ENCODE measurements around the gene ACP6. TPM values are rescaled to one million over a fixed set of nuclear protein-coding genes. Genes with fewer than 3 reads are reported as not detected.
A peak's percentile ranks its signal among the peaks of the same experiment; 100 is the strongest.

The ACP6 gene
- polyA plus RNA-seq, 3 donors, result 2.0 to 4.1 (median 2.1) TPM

- Mint-ChIP-seq H3K4me1 (peaks cover 11% of the 10 kb centered on the region), H3K4me3 (no peak overlapping the region), H3K27ac (peak overlapping the region in 2 of 7 donors; percentile 57 to 70), H3K27me3 (ENCODE audit: low read depth in 3 of 3) (peaks cover 2 to 8% (median 3%) of the 10 kb centered on the region in 3 donors), H3K9me3 (peaks cover 0 to 2% (median 0%) of the 10 kb centered on the region in 7 donors), H3K36me3 (no peaks in the 10 kb centered on the region)
- H3K4me3 ChIP-seq (replicated peaks in 1 of 3; ENCODE audit: low read depth in 2 of 3, low read length in 3 of 3), result no peak overlapping the region
- 95% methylated on average over 6 of the region's 7 CpGs for WGBS (ENCODE audit: insufficient coverage)
- no peaks in the 10 kb centered on the region for H3K36me3 ChIP-seq (replicated peaks in 1 of 2; ENCODE audit: control insufficient read depth in 1 of 2, insufficient read depth in 2 of 2, low read length in 2 of 2)
- intact Hi-C loops (cut with micrococcal nuclease), result no loop called here
- peaks cover 0 to 3% of the 10 kb centered on the region in 2 donors for H3K27me3 ChIP-seq (ENCODE audit: control insufficient read depth in 2 of 2, insufficient read depth in 2 of 2, low read length in 2 of 2)
- DNase-seq, result no peak
- no peak for TF ChIP-seq CTCF (IDR thresholded peaks at IDR 0.05)
- H3K9me3 ChIP-seq (replicated peaks in 1 of 2; ENCODE audit: control insufficient read depth in 1 of 2, insufficient read depth in 1 of 2, low read length in 2 of 2), result no peaks in the 10 kb centered on the region
- no peak overlapping the region for H2AFZ ChIP-seq (ENCODE audit: insufficient read depth, low read depth, low read length, poor library complexity, severe bottlenecking)
- no peaks in the 10 kb centered on the region for H4K20me1 ChIP-seq (ENCODE audit: insufficient read depth, low read length)
- H3K27ac ChIP-seq (ENCODE audit: low read depth in 1 of 2, low read length in 2 of 2), result no peak overlapping the region
- H3K79me2 ChIP-seq (ENCODE audit: insufficient read depth, low read length), result no peaks in the 10 kb centered on the region
- no peak overlapping the region for H3K9ac ChIP-seq (ENCODE audit: insufficient read depth, low read length, poor library complexity, severe bottlenecking)
- peaks cover 4 to 13% of the 10 kb centered on the region in 2 donors for H3K4me1 ChIP-seq (ENCODE audit: control insufficient read depth in 1 of 2, insufficient read depth in 2 of 2, low read length in 2 of 2)
- no peak overlapping the region for H3K4me2 ChIP-seq (replicated peaks; ENCODE audit: extremely low read depth, low read length, poor library complexity, severe bottlenecking)
These were observed 48.8 kb upstream of the ACP6 start for GRCh38 chr1:147719029-147719698.

GRCh38 chr1:147717706-147718097, 47.4 kb upstream of the ACP6 start:
- H2AFZ ChIP-seq (ENCODE audit: insufficient read depth, low read depth, low read length, poor library complexity, severe bottlenecking), result peak overlapping the region; percentile 47
- H3K4me2 ChIP-seq (replicated peaks; ENCODE audit: extremely low read depth, low read length, poor library complexity, severe bottlenecking), result peak overlapping the region; percentile 1
- Mint-ChIP-seq H3K27me3 (ENCODE audit: low read depth in 3 of 3) (peaks cover 0 to 11% (median 3%) of the 10 kb centered on the region in 3 donors), H3K9me3 (peaks cover 0 to 2% (median 0%) of the 10 kb centered on the region in 7 donors), H3K36me3 (no peaks in the 10 kb centered on the region), H3K4me1 (peaks cover 11% of the 10 kb centered on the region), H3K27ac (peak overlapping the region in 1 of 7 donors; percentile 61), H3K4me3 (peak overlapping the region in 1 of 2 donors; percentile 80)
- H3K9ac ChIP-seq (ENCODE audit: insufficient read depth, low read length, poor library complexity, severe bottlenecking), result no peak overlapping the region
- no peaks in the 10 kb centered on the region for H3K9me3 ChIP-seq (replicated peaks in 1 of 2; ENCODE audit: control insufficient read depth in 1 of 2, insufficient read depth in 1 of 2, low read length in 2 of 2)
- no peaks in the 10 kb centered on the region for H3K79me2 ChIP-seq (ENCODE audit: insufficient read depth, low read length)
- H4K20me1 ChIP-seq (ENCODE audit: insufficient read depth, low read length), result no peaks in the 10 kb centered on the region
- H3K4me3 ChIP-seq (replicated peaks in 1 of 3; ENCODE audit: low read depth in 2 of 3, low read length in 3 of 3), result no peak overlapping the region
- H3K4me1 ChIP-seq (ENCODE audit: control insufficient read depth in 1 of 2, insufficient read depth in 2 of 2, low read length in 2 of 2), result peaks cover 4 to 13% of the 10 kb centered on the region in 2 donors
- H3K27me3 ChIP-seq (ENCODE audit: control insufficient read depth in 2 of 2, insufficient read depth in 2 of 2, low read length in 2 of 2), result peaks cover 0 to 3% of the 10 kb centered on the region in 2 donors
- 23% methylated on average over 3 of the region's 4 CpGs for WGBS (ENCODE audit: insufficient coverage)
- peak; percentile 10 to 21 (median 14) for DNase-seq
- no peak for TF ChIP-seq CTCF (IDR thresholded peaks at IDR 0.05)
- no peaks in the 10 kb centered on the region for H3K36me3 ChIP-seq (replicated peaks in 1 of 2; ENCODE audit: control insufficient read depth in 1 of 2, insufficient read depth in 2 of 2, low read length in 2 of 2)
- no peak overlapping the region for H3K27ac ChIP-seq (ENCODE audit: low read depth in 1 of 2, low read length in 2 of 2)
- intact Hi-C loops (cut with micrococcal nuclease), result no loop called here
